CD4-positive, alpha-beta T cell treated with Interleukin-17A for 1 hour (primary cell): ENCODE data around the gene NFYC.

Experiments
- DNase-seq: peaks from one replicate; pipeline ENCODE4 v3.0.0-alpha.2; 2020

NFYC gene

DNA sequence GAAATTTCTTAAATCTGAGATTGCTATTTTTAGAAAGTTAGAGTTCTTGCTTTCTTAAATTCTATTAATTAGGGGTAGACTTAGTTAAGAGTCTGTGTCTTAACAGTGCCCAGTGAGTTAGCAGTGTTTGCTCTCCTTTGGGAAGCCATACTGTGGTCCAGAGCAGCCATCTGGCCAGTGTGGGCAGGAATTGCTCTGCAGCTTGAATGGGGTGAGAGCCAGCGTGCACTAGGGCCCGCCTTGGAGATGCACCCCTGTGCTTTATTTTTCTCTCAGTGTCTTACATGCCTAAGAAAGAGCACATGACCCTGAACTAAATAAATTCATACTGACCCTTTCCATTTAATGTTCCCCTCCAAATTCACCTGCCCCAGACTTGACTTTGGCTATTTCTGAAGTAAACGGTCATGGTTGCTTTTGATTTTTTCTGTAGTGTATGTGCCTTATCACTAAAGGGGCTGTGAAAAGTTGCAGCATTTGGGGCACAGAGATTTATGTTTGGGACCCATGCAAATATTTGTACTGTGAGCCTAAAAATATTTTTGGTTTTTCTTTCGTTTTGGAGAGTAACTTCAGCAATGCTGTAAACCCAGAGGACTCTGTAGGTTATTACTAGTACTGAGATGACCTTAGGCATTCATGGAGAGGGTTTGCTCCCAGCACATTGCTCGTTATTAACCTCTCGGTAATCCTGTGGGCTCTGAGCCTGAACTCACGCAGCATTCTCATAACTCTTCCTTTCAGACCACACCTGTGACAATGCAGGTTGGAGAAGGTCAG is 70.8 kb downstream of the NFYC start:
- no peak for DNase-seq

DNA sequence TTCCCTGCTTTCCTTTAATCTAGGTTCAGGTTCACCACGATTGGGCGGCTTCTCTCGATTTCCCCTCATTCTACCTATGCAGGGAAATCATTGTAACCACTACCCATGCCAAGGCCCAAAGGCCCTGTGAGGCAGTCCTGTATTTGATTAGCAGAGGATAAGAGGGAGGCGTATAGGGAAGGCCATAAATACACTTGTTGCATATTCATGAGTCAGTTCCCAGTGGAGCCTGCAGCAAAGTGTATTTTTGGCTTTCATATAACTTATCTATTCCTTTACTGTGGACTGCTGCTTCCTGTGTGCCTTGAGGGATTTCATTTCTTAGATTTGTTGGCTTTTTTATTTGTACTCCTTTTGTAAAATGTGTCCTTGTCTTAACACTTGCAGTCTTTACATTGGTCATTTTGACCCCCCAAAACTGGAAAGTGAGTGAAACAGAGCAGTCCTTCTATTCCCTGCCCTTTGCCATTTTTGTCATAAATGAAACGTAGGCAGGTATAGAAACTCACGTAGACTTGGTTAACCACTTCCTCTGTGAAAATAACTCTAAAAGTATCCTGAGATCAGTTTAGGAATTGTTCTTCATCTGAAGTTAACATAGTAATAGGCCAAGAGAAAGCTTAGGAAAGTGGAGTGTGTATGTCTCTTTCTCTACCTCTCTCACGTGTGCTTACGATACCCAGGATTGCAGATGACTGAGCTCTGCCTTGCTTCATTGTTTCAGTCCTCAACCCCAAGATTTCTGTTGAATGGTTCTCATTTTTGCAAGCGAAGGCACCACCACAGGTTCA is 72.4 kb downstream of the NFYC start:
- DNase-seq: peak; percentile 10

DNA sequence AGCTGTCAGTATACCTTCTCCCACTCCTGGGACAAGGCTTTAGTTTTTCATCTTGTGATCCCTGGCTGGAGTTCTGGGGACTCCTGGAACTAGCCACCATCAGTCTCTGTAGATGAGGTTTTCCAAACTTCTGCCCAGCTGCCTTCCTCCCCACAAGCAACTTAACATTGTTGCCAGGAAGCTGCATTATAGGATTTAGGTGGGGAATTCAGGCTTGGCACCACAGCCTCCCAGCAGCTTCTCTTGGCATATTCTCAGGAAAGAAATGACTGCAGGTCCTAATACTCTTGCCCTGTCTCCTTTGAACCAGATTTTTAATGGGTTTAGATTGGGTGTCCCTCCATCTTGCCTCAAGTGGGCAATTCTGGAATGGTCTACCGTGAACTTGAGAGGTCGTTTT is 73.5 kb downstream of the NFYC start:
- DNase-seq: no peak

DNA sequence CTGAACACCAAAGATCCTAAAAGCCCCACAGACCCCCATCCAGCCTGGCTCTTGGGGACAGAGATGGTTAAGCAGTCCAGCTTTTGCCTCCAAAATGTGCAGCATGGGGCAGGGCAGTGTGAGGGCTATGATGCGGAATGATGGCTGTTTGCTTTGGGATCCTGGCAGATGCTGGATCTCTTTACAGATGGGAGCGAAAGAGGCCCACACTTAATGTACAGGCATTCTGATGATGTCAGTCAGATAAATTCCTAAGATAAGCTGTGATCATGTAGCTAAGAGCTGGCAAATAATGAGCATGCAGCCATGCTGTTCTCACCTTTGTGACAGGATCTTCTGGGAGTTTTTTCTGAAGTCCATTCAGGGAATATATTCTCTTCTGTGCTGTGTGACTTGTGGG is 74.5 kb downstream of the NFYC start:
- DNase-seq: no peak

DNA sequence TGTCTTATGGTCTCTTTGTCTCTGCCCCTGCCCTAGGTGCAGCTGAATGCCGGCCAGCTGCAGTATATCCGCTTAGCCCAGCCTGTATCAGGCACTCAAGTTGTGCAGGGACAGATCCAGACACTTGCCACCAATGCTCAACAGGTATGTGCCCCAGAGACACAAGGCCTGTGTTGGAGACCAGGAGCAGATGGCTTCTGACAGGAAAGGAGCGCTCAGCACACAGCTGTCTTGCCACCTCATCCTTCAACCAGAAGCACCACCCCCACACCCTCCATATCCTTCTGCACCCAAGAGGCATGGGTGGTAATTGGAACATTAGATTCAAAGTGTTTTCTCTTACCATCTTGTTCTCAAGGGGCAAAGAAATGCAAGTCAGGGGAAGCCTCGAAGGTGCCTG is 75.1 kb downstream of the NFYC start:
- no peak for DNase-seq

DNA sequence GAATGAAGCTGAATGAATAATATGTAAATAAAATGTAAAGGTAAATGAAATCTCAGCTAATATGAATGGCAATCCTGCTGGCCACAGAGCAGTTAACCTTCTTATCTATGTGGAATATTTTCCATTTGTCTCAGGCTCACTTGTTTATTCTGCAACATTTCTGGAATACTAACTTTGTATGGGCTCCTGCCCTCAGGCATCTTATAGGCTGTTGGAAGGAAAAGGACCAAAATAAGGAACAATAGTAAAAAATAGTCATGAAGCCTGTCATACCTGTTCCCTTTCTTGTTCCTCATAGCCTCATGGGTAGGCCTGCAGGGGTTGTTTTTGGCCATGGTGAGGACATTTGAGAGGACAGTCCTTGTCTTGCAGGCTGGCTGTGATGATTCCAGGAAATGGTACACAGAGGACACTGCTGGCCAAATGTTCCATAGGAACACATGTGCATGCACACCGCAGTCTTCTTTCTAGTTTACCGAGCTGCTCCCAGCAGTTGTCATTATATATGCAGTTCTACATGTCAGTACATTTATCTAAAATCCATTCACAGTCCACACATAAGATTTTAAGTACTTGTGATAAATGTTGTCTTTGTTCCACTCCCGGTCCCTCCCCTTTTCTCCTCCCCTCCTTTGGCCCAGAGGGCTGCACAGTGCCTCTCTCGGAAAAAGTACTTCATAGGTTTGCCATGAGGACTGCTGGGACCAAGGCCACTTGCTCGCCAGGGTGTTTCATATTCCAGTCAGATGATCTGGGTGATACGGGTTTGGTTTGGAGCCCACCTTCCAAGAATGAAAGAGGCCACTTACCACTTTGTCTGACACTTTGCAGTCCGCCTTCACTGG is 76.9 kb downstream of the NFYC start:
- no peak for DNase-seq

DNA sequence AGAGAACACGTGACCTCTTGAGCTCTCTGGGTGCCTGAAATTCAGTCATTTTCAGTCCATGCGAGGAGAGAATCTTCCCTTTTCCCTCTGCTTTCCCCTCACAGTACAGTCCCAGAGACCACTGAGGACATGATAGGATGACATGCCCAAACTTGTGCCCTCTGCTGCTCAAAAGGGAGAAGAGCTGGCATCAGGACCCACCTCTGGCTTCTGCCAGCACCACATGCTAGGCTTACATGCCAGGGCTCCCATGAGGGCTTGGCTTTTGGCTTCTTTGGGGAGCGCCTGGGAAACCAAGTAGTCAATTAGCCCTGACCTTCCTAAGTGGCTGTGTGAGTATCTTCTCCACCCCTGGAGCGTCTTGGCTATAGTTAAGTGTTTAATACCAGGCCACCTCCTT is 78.3 kb downstream of the NFYC start:
- no peak for DNase-seq

DNA sequence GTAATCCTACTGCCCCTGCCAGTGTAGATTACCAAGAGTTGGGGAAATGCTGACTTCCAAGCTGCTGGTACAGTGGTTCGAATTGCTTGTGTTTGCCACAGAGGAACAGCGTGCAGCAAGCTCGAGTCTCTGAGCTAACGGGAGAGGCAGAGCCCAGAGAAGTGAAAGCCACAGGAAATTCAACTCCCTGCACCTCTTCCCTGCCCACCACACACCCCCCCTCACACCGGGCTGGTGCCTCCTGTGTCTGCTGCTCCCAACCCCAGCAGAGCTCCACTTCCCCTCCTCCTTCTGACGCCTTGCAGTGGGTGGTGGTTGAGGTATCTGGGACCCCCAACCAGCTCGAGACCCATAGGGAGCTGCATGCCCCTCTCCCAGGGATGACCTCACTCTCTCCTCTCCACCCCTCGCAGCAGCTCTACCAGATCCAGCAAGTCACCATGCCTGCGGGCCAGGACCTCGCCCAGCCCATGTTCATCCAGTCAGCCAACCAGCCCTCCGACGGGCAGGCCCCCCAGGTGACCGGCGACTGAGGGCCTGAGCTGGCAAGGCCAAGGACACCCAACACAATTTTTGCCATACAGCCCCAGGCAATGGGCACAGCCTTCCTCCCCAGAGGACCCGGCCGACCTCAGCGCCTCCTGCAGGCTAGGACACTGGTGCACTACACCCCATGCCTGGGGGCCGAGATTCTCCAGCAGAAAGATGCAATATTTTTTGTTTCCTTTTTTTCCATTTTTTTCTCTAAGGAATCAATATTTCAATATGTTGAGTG is 79.0 kb downstream of the NFYC start:
- DNase-seq: no peak

DNA sequence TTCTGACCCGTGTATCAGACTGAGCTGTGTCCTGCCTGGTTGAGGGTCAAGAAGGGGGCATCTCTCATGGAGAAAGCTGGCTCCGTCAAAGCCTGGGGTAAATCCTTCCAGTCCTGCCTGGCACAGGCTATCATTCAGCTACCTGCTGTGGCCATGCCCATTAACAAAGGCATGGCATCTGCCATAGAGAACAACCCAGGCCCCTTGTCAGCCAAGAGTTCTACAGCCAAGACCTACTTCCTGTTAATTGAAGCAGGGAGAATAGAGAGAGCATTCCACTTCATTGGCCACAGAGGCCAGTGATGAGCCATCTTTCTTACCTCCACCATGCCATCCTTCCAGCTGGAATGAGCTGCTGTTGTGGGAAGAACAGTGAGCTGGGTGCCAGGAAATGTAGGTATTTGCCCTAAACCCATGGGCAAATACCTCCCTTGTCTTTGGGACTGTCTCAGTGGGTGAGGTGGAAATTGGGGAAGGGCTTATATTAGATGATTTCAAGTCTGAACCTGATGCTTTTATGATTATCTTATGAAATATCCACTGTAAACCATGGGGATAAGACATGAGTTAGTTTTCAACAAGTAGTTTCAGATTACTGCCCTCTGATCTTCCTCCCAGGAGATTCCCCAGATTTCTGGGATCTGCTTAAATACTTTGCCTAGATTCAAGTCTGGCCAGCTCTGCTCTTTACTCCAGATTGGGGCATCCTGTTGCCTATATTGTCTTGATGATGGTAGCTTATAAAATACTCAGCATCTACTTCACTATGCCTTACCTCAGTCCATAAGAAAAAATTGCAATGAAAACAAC is 80.8 kb downstream of the NFYC start:
- DNase-seq: no peak

DNA sequence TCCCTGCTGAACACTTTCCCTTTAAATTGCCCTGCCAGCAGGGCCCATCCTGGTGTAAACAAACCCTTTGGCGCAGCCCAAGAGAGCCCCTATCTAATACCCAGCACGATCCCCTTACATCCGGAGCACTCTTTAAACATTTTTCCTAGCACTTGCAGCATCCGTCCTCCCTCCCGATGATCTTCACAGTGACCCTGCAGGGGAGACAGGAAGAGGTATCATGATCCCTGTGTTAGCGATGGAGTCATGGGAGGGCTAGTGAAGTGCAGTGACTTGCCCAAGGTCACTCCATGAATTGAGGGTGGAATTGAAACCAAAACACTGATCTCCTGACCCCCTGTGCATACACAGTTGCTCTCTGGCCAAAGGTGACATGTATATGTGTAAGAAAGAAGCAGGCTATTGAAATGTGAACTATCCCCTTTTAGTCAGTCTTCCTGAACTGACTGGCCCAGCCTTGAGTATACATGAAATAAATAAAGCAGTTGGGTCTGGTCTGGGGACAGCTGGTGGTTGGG is 82.3 kb downstream of the NFYC start:
- no peak for DNase-seq

DNA sequence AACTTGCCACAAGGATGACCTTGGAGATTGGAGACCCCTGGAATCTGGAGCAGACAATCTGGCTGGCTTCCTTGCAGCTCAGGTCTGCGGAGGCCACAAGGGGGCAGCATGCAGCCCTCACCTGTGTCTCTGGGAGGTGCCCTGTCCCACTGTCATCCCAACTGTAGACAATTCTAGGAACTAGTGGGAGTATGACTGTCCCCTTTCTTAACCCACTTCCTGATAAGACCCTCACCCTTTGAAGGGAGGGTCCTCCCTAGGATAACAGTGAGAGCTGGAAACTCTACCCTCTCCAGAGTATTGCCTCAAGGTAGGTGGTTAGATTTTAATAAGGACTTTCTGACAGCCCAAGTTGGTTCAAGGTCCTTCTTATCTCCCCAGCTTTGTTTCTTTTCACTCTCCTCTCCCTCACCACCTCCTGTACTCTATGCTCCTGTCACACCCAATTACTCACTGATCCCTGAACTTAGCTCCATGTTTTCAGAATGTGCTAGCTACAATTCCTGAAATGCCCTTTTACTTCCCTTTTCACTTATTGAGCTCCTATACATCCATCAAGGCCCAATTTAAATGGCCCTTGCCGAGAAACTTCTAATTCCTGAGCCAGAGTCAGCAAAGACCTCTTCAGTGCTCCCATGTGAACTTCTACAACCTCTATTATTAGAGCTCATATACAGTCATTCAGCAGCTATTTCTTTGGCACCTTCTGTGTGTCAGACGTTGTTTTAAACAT is 82.9 kb downstream of the NFYC start:
- DNase-seq: peak; percentile 64

DNA sequence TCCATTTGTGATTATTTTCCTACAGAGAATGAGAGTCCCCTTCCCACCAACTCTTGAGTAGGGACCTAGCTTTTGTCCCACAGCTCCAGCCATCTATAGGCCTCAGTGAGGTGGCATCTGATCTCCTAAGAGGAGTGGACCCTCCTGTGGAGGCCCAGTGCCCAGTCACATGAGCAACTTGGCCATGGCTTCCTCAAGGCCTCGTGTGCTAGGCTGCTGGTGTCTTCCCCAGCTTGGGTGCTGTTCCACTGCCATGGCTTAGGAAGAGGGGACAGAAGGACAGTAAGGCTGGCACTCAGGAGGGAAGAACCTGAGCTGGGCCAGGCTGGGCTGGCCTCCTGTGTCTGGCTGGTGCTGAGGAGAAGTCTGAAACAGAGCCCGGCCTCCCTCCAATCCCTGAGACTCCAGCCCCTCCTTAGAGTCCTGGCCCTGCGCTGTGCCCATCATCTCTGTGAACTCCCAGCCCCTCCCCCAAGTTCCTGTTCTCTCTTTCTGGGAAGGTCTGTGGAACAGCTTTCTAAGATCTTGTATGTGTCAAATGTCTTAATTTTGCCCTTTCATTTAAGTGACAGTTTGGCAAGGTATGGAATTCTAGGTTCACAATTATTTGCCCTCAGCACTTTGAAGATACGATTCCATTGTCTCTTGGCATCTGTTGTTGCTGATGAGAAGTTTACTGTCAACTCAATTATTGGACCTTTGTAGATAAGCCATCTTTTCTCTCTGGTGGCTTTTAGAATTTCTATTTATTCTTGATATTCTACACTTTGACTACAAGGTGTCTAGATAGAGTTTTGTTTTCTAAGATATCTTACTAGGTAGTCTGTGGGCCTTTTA is 85.0 kb downstream of the NFYC start:
- no peak for DNase-seq

DNA sequence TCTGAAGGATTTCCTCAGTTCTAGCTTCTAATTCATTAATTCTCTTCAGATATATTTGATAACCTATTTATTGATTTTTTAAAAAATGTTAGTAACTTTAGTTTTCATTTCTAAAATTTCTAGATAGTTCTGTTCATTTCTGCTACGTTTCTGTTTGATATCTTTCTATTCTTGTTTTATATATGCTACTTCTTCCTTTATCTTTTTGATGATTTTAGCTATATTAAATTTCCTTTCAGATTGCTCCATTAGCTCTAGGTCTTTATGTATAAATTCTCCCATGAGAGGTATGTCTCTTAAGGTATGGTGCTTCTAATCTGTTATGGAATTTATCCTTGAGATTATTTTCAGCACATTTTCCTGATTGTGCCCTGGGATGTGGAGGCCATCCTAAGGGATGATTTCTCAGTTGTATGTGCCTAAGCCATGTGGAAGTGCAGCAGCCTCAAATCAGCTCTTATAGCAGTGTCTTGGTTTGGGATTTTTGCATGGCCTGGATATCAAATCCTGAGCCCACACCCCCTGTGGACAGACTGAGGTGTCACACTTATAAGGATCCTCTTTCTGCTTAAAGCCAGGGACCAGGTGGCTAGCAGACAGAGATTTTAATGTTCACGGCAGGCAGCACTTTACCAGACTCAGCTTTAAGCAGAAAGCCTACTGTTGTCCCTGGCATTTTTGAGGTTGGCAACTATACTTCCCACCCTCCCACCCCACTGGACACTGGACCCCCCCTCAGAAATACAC is 85.9 kb downstream of the NFYC start:
- no peak for DNase-seq

DNA sequence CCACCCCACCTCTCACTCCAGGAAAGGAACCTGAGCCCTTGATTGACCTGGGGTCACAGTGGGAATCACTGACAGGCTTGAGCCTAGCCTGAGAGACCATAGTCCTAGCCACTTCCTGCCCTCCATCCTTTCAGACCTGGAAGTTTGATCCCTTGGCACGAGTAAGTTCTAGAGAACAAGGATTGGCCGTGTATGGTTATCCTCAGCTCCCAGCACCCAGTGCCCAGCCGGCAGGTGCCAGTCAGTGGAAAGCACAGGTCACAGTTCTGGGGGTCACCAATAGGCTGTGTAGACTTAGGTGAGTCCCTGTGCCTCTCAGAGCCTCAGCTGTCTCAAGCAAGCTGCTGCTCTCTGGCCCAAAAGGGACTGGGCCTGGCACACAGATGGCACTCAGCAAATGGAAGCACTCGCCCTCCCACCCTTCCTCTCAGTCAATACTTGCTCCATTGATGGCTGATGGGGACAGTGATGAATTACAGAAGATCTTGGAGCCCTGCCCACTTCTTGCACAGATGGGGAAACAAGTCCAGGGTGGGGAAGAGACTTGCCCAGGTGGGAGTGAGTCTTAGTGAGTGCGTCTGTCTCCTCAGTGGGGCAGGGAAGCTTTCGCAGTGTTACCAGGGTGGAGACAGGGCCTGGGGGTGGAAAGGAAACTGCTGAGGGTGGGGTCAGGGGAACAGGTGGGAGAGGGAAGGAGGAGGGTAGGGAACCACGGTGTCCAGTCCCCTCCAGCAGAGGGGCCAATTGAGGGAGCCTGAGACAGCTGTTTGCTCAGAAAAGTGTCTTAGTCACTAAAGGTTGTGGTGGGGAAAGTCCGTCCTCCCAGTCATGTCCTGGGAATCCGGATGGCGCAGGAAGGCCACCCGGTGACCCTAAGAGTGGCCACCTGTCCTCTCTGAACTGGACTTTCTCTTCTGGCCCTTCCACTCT is 89.4 kb downstream of the NFYC start:
- no peak for DNase-seq

DNA sequence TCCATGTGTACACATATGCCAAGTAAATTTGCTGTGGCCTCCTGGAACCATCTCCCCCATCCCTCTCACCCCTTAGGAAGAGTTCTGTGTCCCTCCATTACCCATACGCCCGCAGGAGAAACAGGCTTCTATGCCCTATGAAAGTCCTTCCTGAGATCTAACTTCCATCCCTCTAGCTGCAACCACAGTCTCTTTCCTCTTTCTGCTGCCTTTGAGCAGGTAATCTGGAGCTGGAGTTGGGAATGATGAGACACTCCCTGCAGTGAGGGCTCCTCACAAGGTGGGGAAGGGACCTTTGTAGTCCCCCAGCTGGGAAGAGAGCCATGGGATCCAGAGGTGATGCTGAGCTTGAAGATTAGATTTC is 90.1 kb downstream of the NFYC start:
- DNase-seq: no peak

DNA sequence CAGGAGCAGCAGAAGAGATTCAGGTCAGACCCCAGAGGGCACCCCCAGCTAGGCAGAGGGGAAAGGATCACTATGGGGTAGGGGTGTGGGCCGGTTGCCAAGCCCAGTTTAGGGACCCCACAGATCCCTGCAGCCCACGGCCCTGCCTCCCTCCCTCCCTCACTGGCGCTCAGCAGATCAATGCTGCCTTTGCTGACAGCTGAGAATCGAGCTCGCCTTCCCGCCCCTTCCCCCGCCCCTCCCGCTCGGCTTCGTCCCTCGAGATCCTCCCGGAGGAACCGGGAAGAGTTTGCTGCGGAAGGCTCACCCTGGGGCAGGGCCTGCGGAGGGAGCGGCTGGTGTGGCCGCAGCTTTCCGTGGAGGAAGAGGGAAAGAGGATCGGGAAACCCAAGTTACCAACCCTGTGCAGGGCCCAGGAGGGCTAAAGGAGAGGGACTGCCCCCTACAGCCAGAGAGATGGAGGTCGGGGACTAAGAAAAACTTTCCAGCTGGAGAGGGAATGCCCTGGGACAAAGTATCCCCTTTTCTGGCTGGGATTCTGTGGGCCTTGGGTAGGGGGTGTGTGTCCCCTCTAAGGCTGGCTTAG is 91.0 kb downstream of the NFYC start:
- no peak for DNase-seq
